MM.1S (cell line): ENCODE measurements around the gene SESTD1.

Source experiments
- DNase-seq: peaks from one replicate; pipeline ENCODE4 v3.0.0-alpha.2; 2015
- H2AFZ ChIP-seq: fragments of 300-600 bp; sonication (generic); 2 replicates; pipeline ENCODE4 v1.6.0; 2016; ENCODE audit warnings: antibody characterized with exemption, low read length
- H3F3A ChIP-seq: fragments of 300-600 bp; sonication (generic); 2 replicates; pipeline ENCODE4 v1.6.1; 2016; ENCODE audit warnings: mild to moderate bottlenecking, antibody characterized with exemption, low read length, moderate library complexity, mixed read lengths; ENCODE audit not compliant: insufficient read depth
- H3K27ac ChIP-seq: fragments of 300-600 bp; sonication (generic); 2 replicates; pipeline ENCODE4 v1.5.1; 2016; ENCODE audit warnings: mild to moderate bottlenecking, low read length
- H3K27me3 ChIP-seq: fragments of 300-600 bp; sonication (generic); replicated peaks from 2 replicates; pipeline ENCODE4 v1.6.0; 2016; ENCODE audit warnings: low read length; ENCODE audit not compliant: insufficient read depth
- H3K36me3 ChIP-seq: fragments of 300-600 bp; sonication (generic); replicated peaks from 2 replicates; pipeline ENCODE4 v1.6.1; 2016; ENCODE audit warnings: mild to moderate bottlenecking, low read length, mixed read lengths; ENCODE audit not compliant: insufficient read depth
- H3K4me1 ChIP-seq: fragments of 300-600 bp; sonication (generic); 2 replicates; pipeline ENCODE4 v1.6.1; 2016; ENCODE audit warnings: low read length, mixed read lengths
- H3K4me2 ChIP-seq: fragments of 300-600 bp; sonication (generic); 2 replicates; pipeline ENCODE4 v1.6.0; 2016; ENCODE audit warnings: low read depth, low read length
- H3K4me3 ChIP-seq: fragments of 300-600 bp; sonication (generic); 2 replicates; pipeline ENCODE4 v1.5.1; 2016; ENCODE audit warnings: low read length, mixed read lengths
- H3K79me2 ChIP-seq: fragments of 300-600 bp; sonication (generic); 2 replicates; pipeline ENCODE4 v1.6.1; 2016; ENCODE audit warnings: mixed run types, low read length, mixed read lengths
- H3K9ac ChIP-seq: fragments of 300-600 bp; sonication (generic); 2 replicates; pipeline ENCODE4 v1.6.1; 2016; ENCODE audit warnings: low read length, mixed read lengths
- H3K9me2 ChIP-seq: fragments of 300-600 bp; sonication (generic); replicated peaks from 2 replicates; pipeline ENCODE4 v1.6.1; 2016; ENCODE audit warnings: mild to moderate bottlenecking, low read length, mixed read lengths; ENCODE audit not compliant: insufficient read depth
- H3K9me3 ChIP-seq: fragments of 300-600 bp; sonication (generic); replicated peaks from 2 replicates; pipeline ENCODE4 v1.6.1; 2016; ENCODE audit warnings: mild to moderate bottlenecking, low read length, mixed read lengths; ENCODE audit not compliant: insufficient read depth
- H4K20me1 ChIP-seq: fragments of 300-600 bp; sonication (generic); 2 replicates; pipeline ENCODE4 v1.6.1; 2016; ENCODE audit warnings: mild to moderate bottlenecking, low read length, moderate library complexity, mixed read lengths; ENCODE audit not compliant: insufficient read depth
- EZH2 ChIP-seq: fragments of 300-600 bp; sonication (generic); optimal IDR thresholded peaks from 2 replicates; pipeline ENCODE3; 2017; ENCODE audit warnings: low read depth, mild to moderate bottlenecking, antibody characterized with exemption, low read length, mixed read lengths
- EZH2phosphoT487 ChIP-seq: fragments of 300-600 bp; sonication (generic); IDR thresholded peaks from 2 replicates; pipeline ENCODE4 v1.6.1; 2018; ENCODE audit warnings: antibody characterized with exemption, low read length
- TF ChIP-seq, protein P1 (sequence below): fragments of 300-600 bp; sonication (generic); IDR thresholded peaks from 2 replicates; pipeline ENCODE4 v1.5.1; 2016; ENCODE audit warnings: antibody characterized with exemption, low read length, mixed read lengths

SESTD1 gene

GRCh38 chr2:179139506-179139905 is 125.1 kb downstream of the SESTD1 start:
- Histone ChIP-seq H3K9me3 (no peaks in the 10 kb centered on the region), H3K79me2 (no peaks in the 10 kb centered on the region), H3K4me1 (no peaks in the 10 kb centered on the region), H3K4me3 (no peak overlapping the region), H3K27me3 (no peaks in the 10 kb centered on the region), H3K9ac (no peak overlapping the region), H2AFZ (no peak overlapping the region), H3K36me3 (no peaks in the 10 kb centered on the region; the same call in 1 of the 2 replicates), H3F3A (no peaks in the 10 kb centered on the region), H3K27ac (no peak overlapping the region), H4K20me1 (no peaks in the 10 kb centered on the region), H3K4me2 (no peak overlapping the region), H3K9me2 (no peaks in the 10 kb centered on the region)
- no peak for TF ChIP-seq EZH2phosphoT487
- TF ChIP-seq, protein P1, sequence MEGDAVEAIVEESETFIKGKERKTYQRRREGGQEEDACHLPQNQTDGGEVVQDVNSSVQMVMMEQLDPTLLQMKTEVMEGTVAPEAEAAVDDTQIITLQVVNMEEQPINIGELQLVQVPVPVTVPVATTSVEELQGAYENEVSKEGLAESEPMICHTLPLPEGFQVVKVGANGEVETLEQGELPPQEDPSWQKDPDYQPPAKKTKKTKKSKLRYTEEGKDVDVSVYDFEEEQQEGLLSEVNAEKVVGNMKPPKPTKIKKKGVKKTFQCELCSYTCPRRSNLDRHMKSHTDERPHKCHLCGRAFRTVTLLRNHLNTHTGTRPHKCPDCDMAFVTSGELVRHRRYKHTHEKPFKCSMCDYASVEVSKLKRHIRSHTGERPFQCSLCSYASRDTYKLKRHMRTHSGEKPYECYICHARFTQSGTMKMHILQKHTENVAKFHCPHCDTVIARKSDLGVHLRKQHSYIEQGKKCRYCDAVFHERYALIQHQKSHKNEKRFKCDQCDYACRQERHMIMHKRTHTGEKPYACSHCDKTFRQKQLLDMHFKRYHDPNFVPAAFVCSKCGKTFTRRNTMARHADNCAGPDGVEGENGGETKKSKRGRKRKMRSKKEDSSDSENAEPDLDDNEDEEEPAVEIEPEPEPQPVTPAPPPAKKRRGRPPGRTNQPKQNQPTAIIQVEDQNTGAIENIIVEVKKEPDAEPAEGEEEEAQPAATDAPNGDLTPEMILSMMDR, result no peak
- no peak for TF ChIP-seq EZH2
- no peak for DNase-seq

DNA sequence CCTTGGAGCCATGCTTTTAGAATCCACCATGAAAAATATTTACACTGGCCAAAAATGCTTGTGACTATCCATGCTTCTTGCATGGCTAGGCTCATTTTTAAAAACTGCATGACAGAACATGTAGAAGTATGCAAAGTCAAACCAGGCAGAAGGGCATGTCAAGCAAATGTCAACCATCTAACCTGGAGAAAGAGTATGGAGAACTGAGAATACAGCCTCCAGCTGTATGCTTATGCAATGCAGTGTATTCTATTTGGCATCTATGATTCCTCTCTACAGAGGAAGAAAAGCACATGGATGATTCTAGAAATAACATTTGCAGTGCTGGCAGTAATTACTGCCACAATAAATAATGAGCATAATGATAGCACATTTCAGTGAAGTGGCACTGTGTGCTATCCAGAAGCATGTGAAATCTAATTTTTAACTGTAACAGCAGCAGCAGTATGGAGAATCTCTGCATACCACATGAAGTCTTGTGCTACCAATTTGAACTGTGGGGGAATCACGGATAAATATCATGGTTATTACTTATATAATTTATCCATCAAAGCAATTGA is 127.4 kb downstream of the SESTD1 start:
- H3K9me2 ChIP-seq, result no peaks in the 10 kb centered on the region
- no peaks in the 10 kb centered on the region for H3F3A ChIP-seq
- H3K9me3 ChIP-seq, result no peaks in the 10 kb centered on the region
- no peak for DNase-seq
- no peak overlapping the region for H3K9ac ChIP-seq
- H3K79me2 ChIP-seq, result no peaks in the 10 kb centered on the region
- H3K27me3 ChIP-seq, result no peaks in the 10 kb centered on the region
- H2AFZ ChIP-seq, result no peak overlapping the region
- H3K4me3 ChIP-seq, result no peak overlapping the region
- no peaks in the 10 kb centered on the region for H3K4me1 ChIP-seq
- TF ChIP-seq, protein P1, result no peak
- TF ChIP-seq EZH2phosphoT487 (no peak), EZH2 (no peak)
- H3K27ac ChIP-seq, result no peak overlapping the region
- no peaks in the 10 kb centered on the region for H3K36me3 ChIP-seq
- no peaks in the 10 kb centered on the region for H4K20me1 ChIP-seq
- no peak overlapping the region for H3K4me2 ChIP-seq

DNA sequence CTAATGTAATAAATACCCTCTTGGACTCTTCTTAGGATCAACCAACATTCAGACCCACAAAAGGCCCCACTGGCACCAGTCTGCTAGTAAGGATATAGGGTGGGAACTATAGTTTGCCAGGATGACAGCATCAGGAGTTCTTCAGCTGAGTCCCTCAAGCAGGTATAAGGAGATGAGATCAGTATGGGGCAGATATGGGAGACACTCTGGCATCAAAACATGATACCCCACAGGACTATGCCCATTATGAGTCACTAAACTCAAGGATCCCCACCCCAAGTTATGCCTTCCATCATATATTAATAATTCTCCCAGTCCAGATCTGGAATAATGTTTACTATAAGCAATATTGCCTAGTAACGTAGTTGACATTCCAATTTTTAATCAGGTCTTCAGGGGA is 131.6 kb downstream of the SESTD1 start:
- H3K9me3 ChIP-seq, result no peaks in the 10 kb centered on the region
- no peaks in the 10 kb centered on the region for H3F3A ChIP-seq
- no peak overlapping the region for H2AFZ ChIP-seq
- DNase-seq, result no peak
- no peaks in the 10 kb centered on the region for H3K9me2 ChIP-seq
- no peak overlapping the region for H3K4me3 ChIP-seq
- no peaks in the 10 kb centered on the region for H3K36me3 ChIP-seq
- TF ChIP-seq EZH2phosphoT487 (no peak), EZH2 (no peak)
- TF ChIP-seq, protein P1, result no peak
- H3K27me3 ChIP-seq, result no peaks in the 10 kb centered on the region
- H3K79me2 ChIP-seq, result no peaks in the 10 kb centered on the region
- no peak overlapping the region for H3K27ac ChIP-seq
- H3K4me2 ChIP-seq, result no peak overlapping the region
- H3K4me1 ChIP-seq, result no peaks in the 10 kb centered on the region
- H3K9ac ChIP-seq, result no peak overlapping the region
- no peaks in the 10 kb centered on the region for H4K20me1 ChIP-seq
